ENCODE data around the gene RPS28. TPM values are rescaled to one million over a fixed set of nuclear protein-coding genes. Genes with fewer than 3 reads are reported as not detected.
"Not testable (repeated sequence)": the region's sequence is repeated elsewhere in the genome, so short reads cannot be mapped to it uniquely, and the experiment has no call there.

The RPS28 gene
- total and polyA plus RNA-seq, 2 donors, result 301 to 758 TPM

GRCh38 chr19:8331263-8331845 lies 10.1 kb downstream of the RPS28 start:
- Histone ChIP-seq H3K27ac (ENCODE audit: low read depth) (no peak overlapping the region), H3K36me3 (ENCODE audit: insufficient read depth) (no peaks in the 10 kb centered on the region), H3K4me1 (ENCODE audit: insufficient read depth) (peaks cover 2% of the 10 kb centered on the region), H3K4me3 (ENCODE audit: low read depth, low read length) (no peak overlapping the region)
- DNase-seq (ENCODE audit: extremely low spot score), result no peak
- 71% methylated on average over 8 of the region's 8 CpGs for WGBS

DNA sequence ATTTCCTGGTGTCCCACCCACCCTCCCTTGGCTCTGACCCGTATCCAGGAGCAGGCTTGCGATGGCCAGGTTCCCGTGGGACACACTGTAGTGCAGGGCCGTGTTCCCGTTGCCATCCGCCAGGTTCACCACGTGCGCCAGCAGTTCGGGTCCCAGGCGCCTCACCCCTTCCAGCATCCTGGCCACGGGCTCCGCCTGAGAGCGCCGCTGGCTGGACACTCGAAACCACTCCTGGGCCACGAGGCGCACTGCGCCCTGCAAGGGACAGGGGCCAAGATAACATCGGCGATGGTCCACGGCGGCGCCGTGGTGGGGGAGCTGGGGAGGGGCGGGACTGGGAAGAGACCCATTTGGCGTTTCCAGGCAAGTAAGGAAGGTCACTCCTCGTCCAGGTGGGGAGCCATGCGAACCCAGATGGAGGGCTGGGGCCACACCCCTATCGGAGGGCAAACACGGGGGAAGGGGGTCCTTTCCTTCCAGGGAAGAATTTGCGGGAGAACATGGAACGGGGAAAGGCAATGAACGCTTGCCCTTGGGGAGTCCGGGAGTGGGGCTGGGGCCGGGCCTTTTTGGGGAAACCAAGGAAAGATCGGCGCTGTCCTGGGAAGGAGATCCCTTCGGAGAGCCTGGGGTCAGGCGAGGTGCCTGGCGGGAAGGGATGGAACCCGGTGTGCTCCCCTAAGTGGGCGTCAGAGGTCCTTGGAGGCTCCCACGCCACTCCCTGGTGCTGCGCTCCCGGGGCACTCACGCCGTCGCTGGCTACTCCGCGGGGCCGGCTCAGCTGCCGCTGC lies 11.9 kb downstream of the RPS28 start:
- peaks cover 2% of the 10 kb centered on the region for H3K4me1 ChIP-seq (ENCODE audit: insufficient read depth)
- 15% methylated on average over 52 of the region's 52 CpGs for WGBS
- no peak overlapping the region for H3K4me3 ChIP-seq (ENCODE audit: low read depth, low read length)
- H3K27ac ChIP-seq (ENCODE audit: low read depth), result no peak overlapping the region
- no peak for DNase-seq (ENCODE audit: extremely low spot score)
- H3K36me3 ChIP-seq (ENCODE audit: insufficient read depth), result no peaks in the 10 kb centered on the region

GRCh38 chr19:8333767-8334457 lies 12.6 kb downstream of the RPS28 start:
- Histone ChIP-seq H3K4me1 (ENCODE audit: insufficient read depth) (peaks cover 2% of the 10 kb centered on the region), H3K27ac (ENCODE audit: low read depth) (no peak overlapping the region), H3K36me3 (ENCODE audit: insufficient read depth) (no peaks in the 10 kb centered on the region), H3K4me3 (ENCODE audit: low read depth, low read length) (no peak overlapping the region)
- DNase-seq (ENCODE audit: extremely low spot score), result no peak
- WGBS, result 18% methylated on average over 48 of the region's 48 CpGs

GRCh38 chr19:8334458-8335342 lies 13.4 kb downstream of the RPS28 start:
- Histone ChIP-seq H3K4me3 (ENCODE audit: low read depth, low read length) (peak overlapping the region; percentile 38), H3K27ac (ENCODE audit: low read depth) (no peak overlapping the region), H3K4me1 (ENCODE audit: insufficient read depth) (peaks cover 2% of the 10 kb centered on the region), H3K36me3 (ENCODE audit: insufficient read depth) (no peaks in the 10 kb centered on the region)
- WGBS, result 10% methylated on average over 117 of the region's 117 CpGs
- DNase-seq (ENCODE audit: extremely low spot score), result no peak

DNA sequence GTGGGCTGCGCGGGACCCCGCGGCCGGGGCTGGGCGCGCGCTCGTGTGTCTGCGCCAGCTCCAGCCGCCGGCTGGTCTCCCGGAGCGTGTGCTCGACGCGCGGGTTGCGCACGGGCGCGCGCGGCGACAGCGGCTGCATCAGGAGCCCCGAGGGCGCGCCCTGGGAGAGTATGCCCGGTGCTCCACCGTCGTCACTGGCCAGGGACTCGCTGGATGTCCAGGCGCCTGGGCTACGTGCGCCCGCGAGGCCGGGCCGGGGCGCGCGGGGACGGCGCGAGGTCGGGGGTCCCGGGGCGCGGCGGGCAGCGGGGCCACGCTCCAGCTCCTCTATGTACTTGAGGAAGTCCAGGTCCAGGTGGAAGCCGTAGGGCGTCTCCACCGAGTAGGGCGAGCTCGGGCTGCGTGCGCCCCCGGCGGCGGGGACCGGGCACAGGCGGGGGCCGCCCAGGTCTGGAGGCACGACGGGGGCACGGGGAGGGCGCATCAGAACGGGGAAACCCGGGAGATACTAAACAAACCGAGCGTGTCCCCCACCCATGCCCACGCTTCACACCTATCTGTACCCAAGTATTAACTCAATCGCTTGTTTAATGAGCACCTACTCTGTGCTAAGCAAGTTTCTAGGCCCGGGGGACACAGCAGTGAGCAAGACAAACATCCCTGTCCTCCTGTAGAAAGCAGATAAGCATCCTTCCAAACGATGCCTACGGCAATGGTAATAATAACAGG lies 14.2 kb downstream of the RPS28 start:
- Histone ChIP-seq H3K4me1 (ENCODE audit: insufficient read depth) (peaks cover 2% of the 10 kb centered on the region), H3K4me3 (ENCODE audit: low read depth, low read length) (peak overlapping the region; percentile 38), H3K27ac (ENCODE audit: low read depth) (no peak overlapping the region), H3K36me3 (ENCODE audit: insufficient read depth) (no peaks in the 10 kb centered on the region)
- no peak for DNase-seq (ENCODE audit: extremely low spot score)
- WGBS, result 16% methylated on average over 79 of the region's 79 CpGs

DNA sequence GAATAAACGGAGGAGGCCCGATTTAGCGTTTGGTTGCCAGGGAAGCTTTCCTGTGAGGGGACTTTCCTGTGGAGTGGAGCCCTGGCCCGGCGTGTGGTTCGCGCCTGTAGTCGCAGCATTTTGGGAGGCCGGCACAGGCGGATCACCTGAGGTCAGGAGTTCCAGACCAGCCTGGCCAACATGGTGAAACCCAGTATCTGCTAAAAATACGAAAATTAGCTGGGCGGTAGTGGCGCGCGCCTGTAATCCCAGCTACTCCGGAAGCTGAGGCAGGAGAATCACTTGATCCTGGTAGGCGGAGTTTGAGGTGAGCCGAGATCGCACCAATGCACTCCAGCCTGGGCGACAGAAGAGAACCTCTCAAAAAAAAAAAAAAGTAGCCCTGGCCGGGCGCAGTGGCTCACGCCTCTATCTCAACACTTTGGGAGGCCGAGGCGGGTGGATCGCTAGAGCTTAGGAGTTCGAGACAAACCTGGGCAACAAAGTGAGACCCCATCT lies 14.8 kb downstream of the RPS28 start:
- H3K4me1 ChIP-seq (ENCODE audit: insufficient read depth), result peaks cover 2% of the 10 kb centered on the region
- H3K4me3 ChIP-seq (ENCODE audit: low read depth, low read length), result no peak overlapping the region
- 32% methylated on average over 27 of the region's 27 CpGs for WGBS
- no peaks in the 10 kb centered on the region for H3K36me3 ChIP-seq (ENCODE audit: insufficient read depth)
- H3K27ac ChIP-seq (ENCODE audit: low read depth), result no peak overlapping the region
- no peak for DNase-seq (ENCODE audit: extremely low spot score)

DNA sequence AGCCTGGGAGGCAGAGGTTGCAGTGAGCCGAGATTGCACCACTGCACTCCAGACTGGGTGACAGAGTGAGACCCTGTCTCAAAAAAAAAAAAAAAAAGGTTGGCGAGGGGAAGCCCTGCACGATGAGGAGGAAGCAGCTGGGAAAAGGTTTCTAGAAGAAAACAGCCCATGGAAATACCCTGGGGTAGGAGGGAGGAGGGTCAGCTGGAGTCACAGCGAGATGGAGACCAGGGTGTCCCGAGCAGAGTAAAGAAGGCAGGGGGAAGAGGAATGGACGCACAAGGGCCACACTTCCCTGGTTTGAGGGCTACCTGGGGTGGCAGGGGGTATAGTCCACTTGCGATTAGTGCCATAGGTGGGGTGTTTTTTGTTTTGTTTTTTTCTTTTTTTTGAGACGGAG lies 15.4 kb downstream of the RPS28 start:
- WGBS, result 61% methylated on average over 8 of the region's 8 CpGs

DNA sequence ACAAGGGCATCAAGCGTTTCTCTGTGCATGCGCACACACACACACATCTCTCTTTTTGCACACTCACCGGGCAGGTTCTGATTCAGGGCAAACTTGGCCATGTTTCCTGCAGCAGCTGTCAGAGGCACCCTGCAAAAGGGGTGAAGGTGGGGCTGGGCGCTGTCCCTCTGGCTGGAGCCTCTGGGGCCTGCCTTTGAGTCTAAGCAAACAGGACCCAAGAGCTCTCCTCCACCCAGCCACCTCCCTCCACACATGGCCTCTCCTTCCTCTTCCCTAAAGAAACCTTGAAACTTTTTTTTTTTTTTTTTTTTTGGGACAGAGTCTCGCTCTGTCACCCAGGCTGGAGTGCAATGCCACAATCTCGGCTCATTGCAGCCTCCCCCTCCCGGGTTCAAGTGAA lies 16.4 kb downstream of the RPS28 start:
- no peak overlapping the region for H3K4me3 ChIP-seq (ENCODE audit: low read depth, low read length)
- 84% methylated on average over 7 of the region's 7 CpGs for WGBS
- no peak overlapping the region for H3K27ac ChIP-seq (ENCODE audit: low read depth)
- DNase-seq (ENCODE audit: extremely low spot score), result no peak
- H3K4me1 ChIP-seq (ENCODE audit: insufficient read depth), result peaks cover 2% of the 10 kb centered on the region
- H3K36me3 ChIP-seq (ENCODE audit: insufficient read depth), result no peaks in the 10 kb centered on the region

More for the DNA sequence above, 15.4 kb downstream of the RPS28 start:
- peaks cover 2% of the 10 kb centered on the region for H3K4me1 ChIP-seq (ENCODE audit: insufficient read depth)
- H3K27ac ChIP-seq (ENCODE audit: low read depth), result no peak overlapping the region
- no peaks in the 10 kb centered on the region for H3K36me3 ChIP-seq (ENCODE audit: insufficient read depth)
- DNase-seq (ENCODE audit: extremely low spot score), result no peak
- no peak overlapping the region for H3K4me3 ChIP-seq (ENCODE audit: low read depth, low read length)

DNA sequence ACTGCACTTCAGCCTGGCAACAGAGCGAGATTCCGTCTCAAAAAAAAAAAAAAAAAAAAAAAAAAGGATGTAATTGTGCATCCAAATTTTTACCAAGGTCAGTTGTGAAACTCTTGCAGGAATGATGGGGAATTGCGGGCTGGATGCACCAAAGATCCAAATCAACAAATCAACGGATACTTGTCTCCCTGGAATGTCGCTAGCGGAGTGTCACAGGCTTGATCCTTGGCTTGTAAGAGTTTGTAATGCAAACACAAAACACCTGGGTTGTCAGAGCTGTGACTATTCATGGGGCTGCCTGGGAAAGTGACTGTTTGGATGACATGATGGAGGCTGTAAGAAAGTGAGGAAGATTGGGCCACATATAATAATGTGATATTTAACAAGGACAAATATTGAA lies 17.5 kb downstream of the RPS28 start:
- WGBS, result 63% methylated on average over 6 of the region's 6 CpGs

DNA sequence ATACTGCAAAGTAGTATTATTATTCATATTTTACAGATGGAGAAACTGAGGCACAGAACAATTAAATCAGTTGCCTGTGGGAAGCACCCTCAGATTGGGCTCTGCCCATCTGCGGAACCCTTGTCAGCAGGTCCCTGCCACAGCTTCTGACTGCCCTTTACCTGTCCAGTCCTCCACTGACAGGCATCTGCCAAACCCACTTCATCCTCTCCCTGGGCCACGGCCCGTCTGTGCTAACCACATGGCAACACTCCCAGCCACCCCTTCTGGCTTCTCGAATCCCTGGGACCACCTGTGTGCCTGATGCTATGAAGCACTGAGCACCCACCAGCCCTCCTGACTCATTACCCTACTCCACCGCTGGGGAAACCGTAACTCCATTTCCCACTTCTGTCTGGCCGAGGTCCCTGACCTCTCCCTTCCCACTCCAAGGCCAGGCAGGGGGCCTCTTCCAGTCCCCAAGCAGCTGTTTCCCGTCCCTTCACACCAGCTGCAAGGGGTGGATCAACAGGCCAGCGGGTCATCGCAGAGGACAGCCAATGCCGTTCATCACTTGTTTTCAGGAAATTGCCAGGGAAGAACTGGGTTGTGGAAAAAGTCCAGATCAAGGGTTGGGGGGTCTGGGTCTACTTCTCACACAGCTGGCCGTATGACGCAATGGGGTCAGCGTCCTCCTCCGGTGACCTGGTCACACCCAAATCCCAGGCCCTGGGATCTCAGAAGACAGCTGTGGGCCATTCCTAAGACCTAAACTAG lies 19.2 kb downstream of the RPS28 start:
- no peak overlapping the region for H3K4me3 ChIP-seq (ENCODE audit: low read depth, low read length)
- H3K4me1 ChIP-seq (ENCODE audit: insufficient read depth), result no peaks in the 10 kb centered on the region
- H3K27ac ChIP-seq (ENCODE audit: low read depth), result no peak overlapping the region
- WGBS, result 15% methylated on average over 15 of the region's 15 CpGs
- no peak for DNase-seq (ENCODE audit: extremely low spot score)
- H3K36me3 ChIP-seq (ENCODE audit: insufficient read depth), result no peaks in the 10 kb centered on the region

More for the DNA sequence above, 17.5 kb downstream of the RPS28 start:
- no peak overlapping the region for H3K4me3 ChIP-seq (ENCODE audit: low read depth, low read length)
- H3K4me1 ChIP-seq (ENCODE audit: insufficient read depth), result peaks cover 2% of the 10 kb centered on the region
- H3K36me3 ChIP-seq (ENCODE audit: insufficient read depth), result no peaks in the 10 kb centered on the region
- DNase-seq (ENCODE audit: extremely low spot score), result no peak
- H3K27ac ChIP-seq (ENCODE audit: low read depth), result no peak overlapping the region

- WGBS, result 94% methylated on average over 4 of the region's 4 CpGs
- not testable (repeated sequence) for H3K27ac ChIP-seq (ENCODE audit: low read depth); H3K36me3 ChIP-seq (ENCODE audit: insufficient read depth); H3K4me1 ChIP-seq (ENCODE audit: insufficient read depth); DNase-seq (ENCODE audit: extremely low spot score); H3K4me3 ChIP-seq (ENCODE audit: low read depth, low read length)
Measured at GRCh38 chr19:8341504-8341903, 20.2 kb downstream of the RPS28 start.

DNA sequence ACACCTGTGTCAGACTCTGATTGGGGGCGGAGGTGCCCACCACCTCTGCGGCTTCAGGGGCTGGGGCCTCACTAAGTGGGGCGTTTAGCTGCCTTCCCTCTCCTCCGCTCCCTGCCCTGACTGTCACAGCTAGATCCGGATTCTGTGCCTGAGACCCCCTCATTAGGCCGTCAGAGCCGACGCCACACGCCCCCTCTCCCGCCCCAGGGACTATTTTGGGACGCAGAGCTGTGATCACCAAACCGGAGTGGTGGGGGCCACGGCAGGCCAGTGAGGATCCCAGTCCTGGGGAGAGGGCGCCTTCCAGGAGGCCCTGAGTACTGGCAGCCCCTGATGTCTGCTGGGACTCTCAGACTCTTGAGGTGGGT lies 21.0 kb downstream of the RPS28 start:
- Histone ChIP-seq H3K27ac (ENCODE audit: low read depth) (no peak overlapping the region), H3K4me3 (ENCODE audit: low read depth, low read length) (peak overlapping the region; percentile 49), H3K4me1 (ENCODE audit: insufficient read depth) (no peaks in the 10 kb centered on the region), H3K36me3 (ENCODE audit: insufficient read depth) (no peaks in the 10 kb centered on the region)
- DNase-seq (ENCODE audit: extremely low spot score), result no peak
- WGBS, result 34% methylated on average over 14 of the region's 14 CpGs
